ENCODE results near the gene RPA3.

DNA sequence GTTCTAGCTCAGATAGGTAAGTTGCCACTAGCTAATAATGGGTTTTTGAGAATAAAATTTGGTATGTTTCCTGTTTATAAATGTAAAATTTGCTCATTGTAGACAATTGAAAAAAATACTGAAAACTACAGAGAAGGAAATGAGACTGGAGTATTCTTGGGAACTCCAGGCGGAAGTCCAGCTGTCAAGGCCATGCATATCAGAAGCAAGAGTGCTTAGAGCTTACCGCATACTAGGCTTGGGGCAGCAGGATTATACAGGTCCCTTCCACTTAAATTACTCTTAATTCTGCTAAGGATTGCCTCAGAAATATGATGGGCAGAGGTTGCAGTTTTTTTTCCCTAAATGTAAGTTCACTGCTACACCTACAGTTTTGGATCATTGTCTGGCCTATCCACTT lies 51.2 kb downstream of the RPA3 start:
- TF ChIP-seq POLR2A (IDR thresholded peaks at IDR 0.05) (no peak), POLR2AphosphoS5 (IDR thresholded peaks at IDR 0.05) (no peak), EP300 (IDR thresholded peaks at IDR 0.05) (no peak)
- TF ChIP-seq, protein P1, sequence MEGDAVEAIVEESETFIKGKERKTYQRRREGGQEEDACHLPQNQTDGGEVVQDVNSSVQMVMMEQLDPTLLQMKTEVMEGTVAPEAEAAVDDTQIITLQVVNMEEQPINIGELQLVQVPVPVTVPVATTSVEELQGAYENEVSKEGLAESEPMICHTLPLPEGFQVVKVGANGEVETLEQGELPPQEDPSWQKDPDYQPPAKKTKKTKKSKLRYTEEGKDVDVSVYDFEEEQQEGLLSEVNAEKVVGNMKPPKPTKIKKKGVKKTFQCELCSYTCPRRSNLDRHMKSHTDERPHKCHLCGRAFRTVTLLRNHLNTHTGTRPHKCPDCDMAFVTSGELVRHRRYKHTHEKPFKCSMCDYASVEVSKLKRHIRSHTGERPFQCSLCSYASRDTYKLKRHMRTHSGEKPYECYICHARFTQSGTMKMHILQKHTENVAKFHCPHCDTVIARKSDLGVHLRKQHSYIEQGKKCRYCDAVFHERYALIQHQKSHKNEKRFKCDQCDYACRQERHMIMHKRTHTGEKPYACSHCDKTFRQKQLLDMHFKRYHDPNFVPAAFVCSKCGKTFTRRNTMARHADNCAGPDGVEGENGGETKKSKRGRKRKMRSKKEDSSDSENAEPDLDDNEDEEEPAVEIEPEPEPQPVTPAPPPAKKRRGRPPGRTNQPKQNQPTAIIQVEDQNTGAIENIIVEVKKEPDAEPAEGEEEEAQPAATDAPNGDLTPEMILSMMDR (IDR thresholded peaks at IDR 0.05): no peak
